NCI-H524 (cell line): ENCODE results near the gene SIL1.
"Not testable (repeated sequence)": the region's sequence is repeated elsewhere in the genome, so short reads cannot be mapped to it uniquely, and the experiment has no call there.

Experiments
- DNase-seq, 2 experiments: peaks; one replicate each; lab custom pipeline; 2025; lab: John Stamatoyannopoulos, UW

Gene SIL1

DNA sequence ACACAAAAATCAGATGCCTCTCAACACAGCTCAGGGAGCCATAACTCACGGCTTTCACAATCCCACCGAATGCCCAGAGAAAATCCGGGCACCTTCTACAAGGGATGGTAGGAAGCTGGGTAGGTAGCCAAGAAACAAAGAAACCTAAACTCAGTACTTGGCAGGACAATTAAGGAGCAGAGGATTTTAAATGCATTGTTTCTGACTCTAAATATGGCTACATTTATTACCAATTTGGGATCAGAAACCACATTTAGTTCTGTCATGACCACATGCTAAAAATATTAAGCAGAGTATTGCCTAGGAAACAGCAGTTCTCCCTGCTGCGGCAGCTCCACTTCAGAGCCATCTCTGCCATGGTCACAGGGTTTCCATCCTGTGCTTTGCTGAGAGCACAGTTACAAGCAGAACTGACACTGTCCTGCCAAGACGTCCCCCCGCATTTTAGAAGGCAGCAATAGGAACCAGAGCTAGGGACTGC, 57.5 kb downstream of the SIL1 start:
- no peak for DNase-seq

DNA sequence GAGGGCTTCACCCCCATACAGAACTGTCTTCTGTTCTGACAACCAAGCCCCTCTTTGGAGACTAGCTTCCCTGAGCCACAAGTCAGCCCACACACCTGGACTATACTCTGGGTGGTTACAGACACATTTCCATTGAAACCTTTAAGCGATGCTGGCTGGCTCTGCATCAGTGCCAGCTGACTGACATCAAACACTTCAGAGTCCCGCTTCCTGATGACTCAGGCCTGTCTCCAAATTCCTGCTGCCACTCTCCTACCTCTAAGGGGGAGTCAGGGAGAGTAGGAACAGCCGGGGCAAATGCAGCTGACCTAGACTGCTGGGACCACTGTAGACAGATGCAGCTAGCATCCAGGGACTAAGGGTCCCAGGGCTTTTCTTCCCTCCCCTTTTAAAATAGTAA, 59.4 kb downstream of the SIL1 start:
- peak in 1 of 2 experiments; percentile 38 for DNase-seq

DNA sequence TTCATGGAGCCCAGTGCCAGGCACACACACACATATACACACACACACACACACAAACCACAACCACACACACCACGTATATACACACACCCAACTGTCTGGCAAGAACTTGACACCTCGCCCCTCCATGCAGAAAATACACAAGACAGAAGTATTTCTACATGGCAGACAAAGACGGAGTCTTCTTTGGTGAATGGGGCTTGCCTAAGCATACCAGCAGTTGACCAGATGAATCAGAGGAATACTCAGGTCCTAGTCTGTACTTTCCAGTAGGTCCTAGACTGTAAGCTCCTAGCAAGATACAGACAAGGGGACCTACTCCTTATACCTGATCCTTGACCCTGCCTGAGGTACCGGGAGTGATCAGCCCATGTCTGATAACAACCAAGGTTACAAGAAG, 60.1 kb downstream of the SIL1 start:
- DNase-seq, result no peak

DNA sequence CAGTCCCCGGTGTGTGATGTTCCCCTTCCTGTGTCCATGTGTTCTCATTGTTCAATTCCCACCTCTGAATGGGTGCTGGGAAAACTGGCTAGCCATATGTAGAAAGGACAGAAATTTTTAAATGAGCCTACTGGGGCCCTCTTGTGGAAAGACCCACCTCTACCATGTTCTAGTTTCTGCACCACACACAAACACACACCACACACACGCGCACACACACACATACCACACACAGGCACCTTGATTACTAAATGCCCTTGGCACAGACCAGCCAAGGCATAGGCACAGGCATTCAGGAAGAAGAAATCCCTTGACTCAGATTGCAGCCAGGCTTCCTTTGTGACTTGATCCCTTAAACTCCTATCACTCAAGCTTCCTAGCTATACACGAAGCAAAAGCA, 60.5 kb downstream of the SIL1 start:
- peak; percentile 33 to 80 for DNase-seq

DNA sequence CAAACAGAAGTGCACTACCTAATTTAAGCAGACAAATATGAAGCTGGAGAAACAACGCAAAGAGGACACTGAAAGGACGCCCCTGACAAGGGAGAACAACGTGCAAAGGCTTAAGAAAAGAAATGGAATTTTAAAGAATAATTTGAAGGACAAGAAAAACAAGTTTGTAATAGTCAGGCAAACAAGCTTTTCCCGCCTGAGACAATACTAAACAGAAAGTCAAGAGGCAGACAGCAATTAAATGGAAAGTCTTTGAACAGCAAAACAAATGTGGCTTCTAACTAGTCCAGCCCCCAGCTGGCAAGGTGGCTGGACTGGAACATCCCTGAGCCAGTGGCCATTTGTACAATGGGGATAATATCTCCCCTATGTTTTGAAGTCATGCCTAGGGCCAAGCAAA, 63.3 kb downstream of the SIL1 start:
- no peak for DNase-seq

DNA sequence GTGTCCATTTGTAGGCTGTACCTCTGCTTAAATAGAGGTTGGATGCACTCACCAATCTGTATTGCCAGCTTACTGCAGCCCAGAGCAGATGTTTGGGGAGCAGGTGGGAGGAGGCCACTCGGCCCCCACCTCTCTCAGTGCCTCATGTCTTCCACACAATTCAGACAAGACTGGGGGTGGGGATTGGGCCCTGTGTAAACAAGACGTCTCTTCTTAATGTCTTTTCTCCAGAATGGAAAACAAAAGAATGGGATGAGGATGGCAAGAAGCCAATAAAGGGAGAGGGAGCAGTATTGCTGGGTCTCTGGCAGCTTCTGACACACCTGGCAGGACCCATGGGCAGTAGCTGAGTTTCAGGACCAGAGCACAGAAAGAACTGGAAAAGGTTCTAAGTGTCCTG, 64.9 kb downstream of the SIL1 start:
- DNase-seq, result peak; percentile 64 to 90

DNA sequence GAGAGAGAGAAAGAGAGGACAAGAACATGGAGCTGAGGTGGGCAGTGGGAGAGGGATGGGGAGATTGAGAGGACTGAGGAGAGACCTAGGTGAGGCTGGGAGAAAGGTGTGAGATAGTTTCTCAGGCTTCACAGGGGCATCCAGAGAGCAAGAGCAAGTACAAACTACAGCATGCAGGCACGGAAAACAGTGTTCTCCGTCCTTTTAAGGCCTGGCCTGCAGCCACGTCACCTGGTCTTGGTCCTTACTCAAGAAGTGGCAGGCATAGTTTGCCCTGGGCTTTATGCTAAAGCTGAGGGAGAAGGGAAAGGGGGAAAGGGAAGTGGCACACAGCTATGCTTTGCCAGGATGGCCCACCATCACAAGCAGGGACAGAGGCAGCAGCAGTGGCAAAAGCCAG, 65.7 kb downstream of the SIL1 start:
- DNase-seq, result no peak

DNA sequence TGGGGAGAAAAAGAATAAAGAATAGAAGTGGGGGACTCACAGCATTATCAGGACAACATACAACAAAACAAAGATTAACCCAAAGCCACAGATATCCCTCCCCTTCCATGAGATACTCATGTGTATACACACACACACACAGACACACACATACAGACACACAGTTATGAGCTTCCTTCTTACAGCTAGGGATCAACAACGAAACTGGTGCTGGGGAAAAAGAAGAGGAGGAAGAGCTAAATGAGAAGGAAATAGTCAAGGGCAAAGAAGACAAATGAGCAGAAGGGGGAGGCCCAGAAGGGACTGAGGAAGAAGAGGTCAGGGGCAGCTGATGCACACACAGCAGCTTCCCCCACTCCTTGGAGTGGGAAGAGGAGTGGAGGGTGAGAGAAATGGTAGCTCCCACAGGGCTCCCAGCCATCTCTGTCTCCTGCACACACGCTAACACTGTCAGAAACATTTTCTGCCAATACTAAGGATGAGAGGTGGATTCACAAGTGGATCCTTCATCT, 66.2 kb downstream of the SIL1 start:
- DNase-seq, result no peak

DNA sequence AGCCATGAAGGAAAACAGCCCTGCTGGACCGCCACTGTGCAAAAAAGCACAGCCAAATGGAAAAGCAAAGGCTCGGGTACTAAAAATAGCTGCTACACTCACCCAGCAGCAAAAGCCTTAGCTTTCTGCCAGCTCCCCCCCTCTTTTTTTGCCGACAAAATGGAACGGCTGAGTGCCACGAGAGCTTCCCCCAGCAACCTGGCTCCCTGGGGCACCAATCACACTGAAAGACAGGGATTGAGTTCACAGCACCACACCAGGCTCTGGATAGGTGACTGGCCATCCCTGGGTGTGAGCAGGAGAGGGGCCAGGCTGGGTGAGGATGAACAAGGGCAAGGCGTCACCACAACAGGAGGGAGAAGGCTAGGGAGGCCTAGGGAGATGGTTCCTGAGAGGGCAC, 66.7 kb downstream of the SIL1 start:
- peak in 1 of 2 experiments; percentile 8 for DNase-seq

DNA sequence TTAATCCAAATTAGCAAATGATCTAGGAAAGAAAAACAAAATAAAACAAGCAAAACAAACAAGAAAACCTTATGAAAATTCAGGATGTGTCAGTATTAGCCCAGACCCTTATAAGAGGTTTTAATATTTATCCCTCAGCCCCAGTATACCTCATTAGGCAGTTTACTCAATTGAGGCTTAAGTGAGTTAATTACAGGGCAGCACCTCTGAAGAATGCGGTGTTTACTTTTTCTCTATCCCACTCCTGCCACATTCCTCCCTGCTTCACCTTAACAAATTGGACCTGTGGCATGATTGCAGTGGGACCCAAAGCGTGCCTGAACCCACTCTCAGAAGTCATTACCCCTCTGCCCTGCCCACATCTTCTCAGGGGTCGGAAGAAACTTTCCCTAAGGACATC, 67.1 kb downstream of the SIL1 start:
- DNase-seq, result no peak

DNA sequence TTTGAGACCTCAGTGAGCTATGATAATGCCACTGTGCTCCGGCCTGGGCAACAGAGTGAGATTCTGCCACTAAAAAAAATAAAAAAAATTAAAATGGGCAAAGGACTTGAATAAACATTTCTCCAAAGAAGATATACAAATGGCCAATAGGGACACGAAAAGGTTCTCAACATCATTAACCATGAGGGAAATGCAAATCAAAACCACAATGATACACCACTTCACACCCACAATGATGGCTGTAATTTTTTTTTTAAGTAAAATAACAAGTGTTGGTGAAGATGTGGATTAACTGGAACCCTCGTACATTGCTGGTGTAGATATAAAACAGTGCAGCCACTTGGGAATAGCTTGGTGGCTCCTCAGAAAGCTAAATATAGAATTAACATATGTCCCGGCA, 68.0 kb downstream of the SIL1 start:
- DNase-seq, result no peak

DNA sequence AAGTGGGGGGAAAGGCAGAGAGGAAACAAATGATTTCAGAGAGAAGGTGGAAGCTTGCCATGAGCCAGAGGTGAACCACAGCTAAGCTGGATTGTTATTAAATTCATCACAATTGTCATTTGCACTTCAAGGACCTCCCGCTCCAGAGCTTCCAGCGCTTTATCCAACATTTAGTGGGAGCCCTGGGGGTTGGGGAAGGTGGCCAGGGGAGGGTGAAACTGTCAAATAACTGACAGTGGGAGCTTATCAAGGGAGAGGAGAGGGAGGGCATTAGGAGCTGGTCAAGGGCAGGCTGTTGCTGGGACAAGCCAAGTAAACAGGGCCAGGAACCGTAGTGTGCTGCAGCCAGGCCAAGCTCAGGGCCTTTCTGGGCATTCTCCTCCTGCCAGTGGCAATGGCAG, 71.5 kb downstream of the SIL1 start:
- DNase-seq, result no peak

DNA sequence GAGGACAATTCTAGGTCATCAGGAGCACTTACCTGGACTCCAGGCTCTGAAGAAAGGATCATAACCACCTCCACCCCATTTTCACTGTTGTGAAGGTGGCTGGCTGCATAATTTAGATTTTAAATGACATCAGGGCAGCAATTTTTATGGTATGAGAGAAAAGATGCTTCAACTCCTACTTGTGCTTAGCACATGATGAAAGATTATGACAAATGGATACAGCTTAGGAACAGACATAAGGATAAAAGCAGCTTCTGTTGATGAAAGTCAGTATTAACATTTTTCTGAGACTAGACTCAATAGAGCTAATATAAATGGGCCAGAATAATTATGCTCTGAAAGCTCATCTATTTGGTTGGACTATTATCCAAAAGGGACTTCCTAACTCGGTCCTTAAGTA, 72.2 kb downstream of the SIL1 start:
- DNase-seq, result no peak

DNA sequence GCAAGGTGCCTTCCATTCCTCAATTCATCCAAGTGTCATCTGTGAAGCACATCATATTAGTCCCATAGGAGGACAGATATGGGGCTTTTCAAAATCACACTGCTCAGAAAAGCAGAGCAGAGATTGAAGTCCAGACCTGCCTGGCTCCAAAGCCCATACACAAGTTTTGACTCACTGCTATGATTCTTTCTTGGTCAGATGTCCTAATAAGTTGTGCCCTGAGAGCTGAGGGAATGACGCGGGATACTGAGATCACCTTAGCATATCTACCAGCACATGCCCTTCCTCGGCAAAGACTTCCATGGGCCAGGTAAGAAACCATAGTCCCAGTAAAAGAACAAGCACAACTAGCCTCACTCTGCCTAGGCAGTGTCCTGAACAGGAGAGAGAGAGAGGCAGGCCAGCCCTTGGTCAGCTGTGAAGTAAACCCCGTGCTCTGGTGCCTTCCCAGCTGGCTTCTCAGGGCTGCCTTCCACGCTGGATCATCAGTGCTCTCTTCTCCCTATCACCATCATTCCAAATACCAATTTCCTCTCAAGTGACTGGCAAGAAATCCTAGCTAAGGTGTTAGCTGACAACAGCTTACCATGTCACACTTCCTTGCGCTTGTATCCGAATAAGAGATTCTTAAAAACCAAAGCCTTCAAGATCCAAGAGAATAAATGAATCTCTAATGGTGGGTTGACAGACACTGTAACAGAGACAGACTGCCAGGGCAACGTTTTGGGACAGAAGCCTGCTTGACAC, 73.2 kb downstream of the SIL1 start:
- DNase-seq, result peak in 1 of 2 experiments; percentile 30

DNA sequence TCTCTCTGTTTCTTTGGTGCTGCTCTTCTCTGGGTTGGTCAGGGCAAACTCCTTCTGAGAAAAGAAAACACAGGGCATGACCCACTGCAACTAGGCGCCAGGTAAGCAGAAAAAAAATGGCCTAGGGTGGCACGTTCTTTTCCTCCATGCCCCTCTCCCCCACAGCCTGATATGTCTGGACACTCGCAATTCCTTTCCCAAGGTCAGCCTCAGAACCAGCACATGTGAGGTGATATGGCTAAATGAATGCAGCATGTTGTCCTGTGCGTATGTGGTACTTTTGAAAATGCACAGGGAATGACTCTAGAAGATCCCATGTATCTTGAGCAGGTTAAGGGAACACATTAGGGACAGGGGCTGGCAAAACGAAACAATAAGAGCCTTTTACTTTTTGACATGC, 77.0 kb downstream of the SIL1 start:
- DNase-seq, result no peak

DNA sequence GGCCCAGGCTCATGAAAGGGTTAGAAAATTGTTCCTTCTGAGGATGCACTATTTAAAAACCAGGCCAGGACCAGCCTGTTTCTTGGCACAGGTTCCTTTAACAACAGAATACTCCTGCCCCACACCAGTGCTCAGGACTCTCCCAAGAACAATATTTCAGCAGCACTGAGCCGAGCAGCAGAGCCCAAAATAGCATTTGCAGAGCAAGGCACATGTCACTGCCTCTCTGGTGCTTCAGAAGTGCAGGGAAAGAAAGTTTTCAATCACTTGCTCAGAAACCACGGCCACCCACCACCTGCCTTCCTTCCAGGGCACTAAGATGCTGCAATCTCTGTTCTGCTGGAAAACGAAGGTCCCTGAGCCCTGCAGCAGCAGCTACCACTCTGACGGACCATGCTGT, 77.6 kb downstream of the SIL1 start:
- no peak for DNase-seq

DNA sequence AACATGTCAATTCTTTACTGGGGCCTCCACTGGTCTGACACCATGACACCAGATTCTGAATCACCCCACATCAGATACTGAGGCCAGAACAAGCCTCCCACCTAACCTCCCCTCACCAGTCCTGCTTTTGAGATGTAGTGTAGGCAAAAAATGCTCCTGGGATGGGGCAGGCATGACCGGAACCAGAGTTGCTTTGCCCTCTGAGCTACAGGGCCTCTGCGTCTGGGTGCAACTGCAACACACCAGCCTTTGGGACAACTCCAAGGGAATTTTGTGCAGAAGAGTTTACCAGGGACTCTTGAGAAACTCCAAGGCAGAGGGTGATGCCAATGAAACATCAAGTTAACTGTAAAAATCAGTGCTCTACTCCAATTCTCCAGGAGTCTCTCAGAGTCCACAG, 79.4 kb downstream of the SIL1 start:
- DNase-seq, result no peak

DNA sequence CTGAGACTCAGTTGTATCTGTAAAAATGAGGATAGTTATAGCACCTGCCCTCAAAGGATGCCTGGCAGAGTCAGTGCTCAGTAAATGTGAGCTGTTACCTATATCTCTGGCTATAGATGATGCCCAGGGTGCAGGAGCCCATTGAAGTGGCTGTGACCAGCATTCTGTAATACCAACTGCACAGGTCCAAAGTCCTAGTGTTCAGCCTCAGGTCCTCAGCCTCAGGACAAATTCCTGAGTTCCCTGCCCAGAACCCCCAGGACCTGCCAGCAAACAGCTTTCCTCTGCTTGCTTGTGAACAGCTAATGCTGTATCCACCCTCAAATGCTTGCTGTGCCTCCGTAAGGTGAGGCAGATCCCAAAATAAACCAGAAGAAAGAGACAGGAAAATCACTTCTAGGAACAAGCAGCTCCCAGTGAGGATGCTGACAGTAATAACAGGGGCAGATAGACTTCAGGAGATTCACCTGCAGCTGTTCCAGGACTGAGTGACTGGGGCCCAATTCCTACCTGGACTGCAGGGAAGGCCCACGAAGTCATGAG, 80.8 kb downstream of the SIL1 start:
- DNase-seq, result no peak

DNA sequence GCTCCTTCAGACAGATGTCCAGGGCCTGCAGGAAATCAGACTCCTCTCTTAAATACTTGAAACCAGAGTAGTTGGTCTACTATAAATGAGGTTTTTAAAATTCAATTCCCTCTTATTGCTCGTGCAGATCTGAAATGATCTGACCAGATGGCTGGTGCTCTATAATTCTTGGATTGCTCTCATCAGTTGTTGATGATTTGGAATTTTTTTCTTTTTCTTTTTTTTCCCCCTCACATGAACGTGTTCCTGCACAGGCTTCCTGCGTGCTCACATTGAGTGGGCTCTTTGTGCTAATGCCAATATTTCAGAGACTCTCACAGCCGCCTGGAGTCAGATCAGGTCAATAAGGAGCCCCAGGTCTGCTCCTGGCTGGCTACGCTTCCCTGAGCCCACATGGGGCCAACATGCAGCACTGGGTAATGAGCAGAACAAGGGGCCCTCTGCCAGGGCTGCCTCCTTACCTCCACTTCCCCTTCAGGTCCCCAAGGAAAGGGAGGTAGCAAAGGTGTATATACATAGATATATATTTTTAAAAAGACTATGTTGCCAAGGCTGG, 82.0 kb downstream of the SIL1 start:
- DNase-seq, result peak; percentile 87 to 95

DNA sequence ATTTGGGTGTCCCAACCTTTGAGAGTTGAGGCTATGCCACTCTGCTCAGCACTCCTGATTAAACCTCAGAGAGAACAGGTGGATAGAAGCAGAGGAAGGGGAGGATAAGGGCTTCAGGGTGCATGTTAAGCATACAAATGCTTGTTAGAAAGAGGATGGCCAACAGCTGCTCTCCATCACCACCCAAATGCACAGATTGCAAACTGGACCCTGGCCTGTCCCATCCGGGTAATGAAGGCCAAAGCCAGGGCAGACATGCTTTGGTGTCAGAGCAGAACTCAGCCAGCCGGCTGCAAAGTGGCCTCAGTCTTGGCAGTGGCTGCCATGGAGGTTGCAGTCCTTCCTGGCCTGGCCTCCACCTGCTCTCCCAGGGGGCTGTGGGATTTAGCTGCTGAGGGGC, 84.3 kb downstream of the SIL1 start:
- peak; percentile 20 to 54 for DNase-seq

DNA sequence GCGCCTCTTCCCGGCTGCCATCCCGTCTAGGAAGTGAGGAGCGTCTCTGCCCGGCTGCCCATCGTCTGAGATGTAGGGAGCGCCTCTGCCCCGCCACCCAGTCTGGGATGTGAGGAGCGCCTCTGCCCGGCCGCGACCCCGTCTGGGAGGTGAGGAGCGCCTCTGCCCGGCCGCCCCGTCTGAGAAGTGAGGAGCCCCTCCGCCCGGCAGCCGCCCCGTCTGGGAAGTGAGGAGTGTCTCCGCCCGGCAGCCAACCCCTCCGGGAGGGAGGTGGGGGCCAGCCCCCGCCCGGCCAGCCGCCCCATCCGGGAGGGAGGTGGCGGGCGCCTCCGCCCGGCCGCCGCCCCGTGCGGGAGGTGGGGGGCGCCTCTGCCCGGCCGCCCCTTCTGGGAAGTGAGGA, 85.8 kb downstream of the SIL1 start:
- not testable (repeated sequence) for DNase-seq

DNA sequence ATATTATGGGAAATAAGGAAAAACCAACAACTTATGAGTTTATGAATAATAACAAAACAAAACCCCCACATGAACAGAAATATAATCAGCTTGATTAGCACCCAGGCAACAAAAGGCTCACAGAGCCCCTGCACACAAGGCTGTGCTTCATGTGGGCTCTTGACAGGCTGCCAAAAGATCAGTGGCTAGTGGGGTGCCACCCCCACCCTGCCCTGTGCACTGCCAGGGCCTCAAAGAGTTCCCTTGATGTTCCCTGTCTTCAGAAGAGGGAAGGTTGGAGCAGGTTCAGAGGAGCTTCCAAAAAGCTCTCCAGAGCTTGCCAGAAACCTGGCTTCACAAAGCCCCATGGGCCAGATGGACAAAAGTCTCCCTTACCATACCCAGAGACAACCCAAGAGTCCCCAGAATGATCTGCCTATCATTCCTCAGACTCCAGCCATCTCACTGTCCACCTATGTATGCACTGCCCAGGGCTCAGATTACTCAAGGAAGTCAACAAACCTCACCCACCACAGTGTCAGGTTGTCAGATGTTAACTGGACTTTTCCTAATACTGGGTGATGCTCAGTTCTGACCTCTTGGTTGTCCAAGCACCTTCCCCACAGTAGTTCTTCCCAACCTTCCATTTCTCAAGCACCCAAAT, 87.5 kb downstream of the SIL1 start:
- DNase-seq, result peak in 1 of 2 experiments; percentile 46
